Measurements from ENCODE around the gene RYR3.

Gene RYR3

GRCh38 chr15:33320017-33320416 lies 9.2 kb downstream of the RYR3 start:
- no peak for DNase-seq (ENCODE audit: low read depth)

GRCh38 chr15:33322091-33322490 lies 11.3 kb downstream of the RYR3 start:
- no peak for DNase-seq (ENCODE audit: low read depth)

- no peak for DNase-seq (ENCODE audit: low read depth)
These were observed 13.8 kb downstream of the RYR3 start for GRCh38 chr15:33324609-33325008.

GRCh38 chr15:33326908-33327307 lies 16.1 kb downstream of the RYR3 start:
- no peak for DNase-seq (ENCODE audit: low read depth)

GRCh38 chr15:33328106-33328505 lies 17.3 kb downstream of the RYR3 start:
- no peak for DNase-seq (ENCODE audit: low read depth)

- no peak for DNase-seq (ENCODE audit: low read depth)
These were observed 18.7 kb downstream of the RYR3 start for GRCh38 chr15:33329457-33329856.

GRCh38 chr15:33330931-33331330 lies 20.2 kb downstream of the RYR3 start:
- no peak for DNase-seq (ENCODE audit: low read depth)

- no peak for DNase-seq (ENCODE audit: low read depth)
These were observed 31.2 kb downstream of the RYR3 start for GRCh38 chr15:33341953-33342352.

GRCh38 chr15:33343275-33343674 lies 32.5 kb downstream of the RYR3 start:
- DNase-seq (ENCODE audit: low read depth): no peak

- no peak for DNase-seq (ENCODE audit: low read depth)
These were observed 33.3 kb downstream of the RYR3 start for GRCh38 chr15:33344111-33344510.

GRCh38 chr15:33344530-33344929 lies 33.8 kb downstream of the RYR3 start:
- DNase-seq (ENCODE audit: low read depth): no peak

GRCh38 chr15:33354411-33354810 lies 43.6 kb downstream of the RYR3 start:
- DNase-seq (ENCODE audit: low read depth): no peak

- no peak for DNase-seq (ENCODE audit: low read depth)
These were observed 47.1 kb downstream of the RYR3 start for GRCh38 chr15:33357845-33358244.

GRCh38 chr15:33358306-33358705 lies 47.5 kb downstream of the RYR3 start:
- DNase-seq (ENCODE audit: low read depth): no peak

- DNase-seq (ENCODE audit: low read depth): no peak
These were observed 50.1 kb downstream of the RYR3 start for GRCh38 chr15:33360886-33361285.

- no peak for DNase-seq (ENCODE audit: low read depth)
These were observed 59.3 kb downstream of the RYR3 start for GRCh38 chr15:33369941-33370622.

GRCh38 chr15:33370623-33371020 lies 59.9 kb downstream of the RYR3 start:
- DNase-seq (ENCODE audit: low read depth): no peak

- DNase-seq (ENCODE audit: low read depth): no peak
These were observed 60.4 kb downstream of the RYR3 start for GRCh38 chr15:33371159-33371558.

- DNase-seq (ENCODE audit: low read depth): no peak
These were observed 63.6 kb downstream of the RYR3 start for GRCh38 chr15:33374226-33374914.

- no peak for DNase-seq (ENCODE audit: low read depth)
These were observed 64.5 kb downstream of the RYR3 start for GRCh38 chr15:33375236-33375635.

- DNase-seq (ENCODE audit: low read depth): no peak
These were observed 66.4 kb downstream of the RYR3 start for GRCh38 chr15:33377204-33377603.

GRCh38 chr15:33378866-33379480 lies 68.2 kb downstream of the RYR3 start:
- DNase-seq (ENCODE audit: low read depth): no peak

- no peak for DNase-seq (ENCODE audit: low read depth)
These were observed 69.6 kb downstream of the RYR3 start for GRCh38 chr15:33380406-33380805.

Measured in activated T-helper 9 cell treated with anti-CD3 and anti-CD28 coated beads, Interleukin-2, amount 50 U/mL, for 16 hours (primary cell).